Neutrophil (primary cell): Measurements from ENCODE around the gene NOC2L.

Source experiments
- H3K27ac ChIP-seq: fragments of 200-600 bp; sonication (generic); 2 replicates; pipeline ENCODE4 v1.5.1; 2016; ENCODE audit warnings: mild to moderate bottlenecking, moderate library complexity
- H3K27me3 ChIP-seq: fragments of 200-600 bp; sonication (generic); 2 replicates; pipeline ENCODE4 v1.6.0; 2016; ENCODE audit warnings: mild to moderate bottlenecking
- H3K36me3 ChIP-seq: fragments of 200-600 bp; sonication (generic); 2 replicates; pipeline ENCODE4 v1.5.1; 2017
- H3K4me1 ChIP-seq, 2 experiments: fragments of 200-600 bp in 1 of 2; sonication (generic) in 1 of 2; 1 replicate in 1 of 2; 2 replicates in 1 of 2; pipeline versions ENCODE4 v1.5.1 to v1.6.1; 2013 to 2016; ENCODE audit warnings: low read depth in 1 of 2, low read length in 1 of 2, mild to moderate bottlenecking in 1 of 2, moderate library complexity in 1 of 2; ENCODE audit not compliant: control insufficient read depth in 1 of 2, insufficient read depth in 1 of 2
- H3K4me3 ChIP-seq, 2 experiments: fragments of 200-600 bp in 1 of 2; sonication (generic) in 1 of 2; 1 replicate in 1 of 2; 2 replicates in 1 of 2; pipeline ENCODE4 v1.5.1; 2013 to 2016; ENCODE audit warnings: low read depth in 1 of 2, low read length in 1 of 2, mild to moderate bottlenecking in 1 of 2, moderate library complexity in 1 of 2
- H3K9me3 ChIP-seq: fragments of 200-600 bp; sonication (generic); 2 replicates; pipeline ENCODE4 v1.5.1; 2016
- CTCF ChIP-seq: fragments of 200-600 bp; sonication (generic); IDR thresholded peaks from 2 replicates; pipeline ENCODE4 v1.5.1; 2016; ENCODE audit warnings: antibody characterized with exemption

The NOC2L gene

GRCh38 chr1:962381-963300, 3.6 kb upstream of the NOC2L start:
- H3K4me3 ChIP-seq = no peak overlapping the region
- no peak overlapping the region for H3K27ac ChIP-seq
- no peaks in the 10 kb centered on the region for H3K36me3 ChIP-seq
- no peak for TF ChIP-seq CTCF
- peaks cover 38% of the 10 kb centered on the region in 2 experiments for H3K4me1 ChIP-seq
- no peaks in the 10 kb centered on the region for H3K9me3 ChIP-seq
- H3K27me3 ChIP-seq = peaks cover 67% of the 10 kb centered on the region

GRCh38 chr1:961132-961669, 2.1 kb upstream of the NOC2L start:
- Histone ChIP-seq H3K4me1 (peaks cover 28 to 29% of the 10 kb centered on the region in 2 experiments), H3K36me3 (no peaks in the 10 kb centered on the region), H3K9me3 (no peaks in the 10 kb centered on the region), H3K4me3 (peak overlapping the region; percentile 63 to 100), H3K27me3 (peaks cover 52% of the 10 kb centered on the region), H3K27ac (no peak overlapping the region)
- no peak for TF ChIP-seq CTCF

GRCh38 chr1:960363-961131, 1.5 kb upstream of the NOC2L start, which contains the start of gene KLHL17:
TSS of gene KLHL17 (plus strand) at chr1:960584. CDS start at chr1:960694, 110 bp downstream.
- peak within 1 kb of the TSS; percentile 92 to 100 for H3K4me3 ChIP-seq
- peaks cover 46% of the 10 kb centered on the region for H3K27me3 ChIP-seq
- H3K27ac ChIP-seq = no peak within 1 kb of the TSS

GRCh38 chr1:959731-960362, 791 bp upstream of the NOC2L start:
- Histone ChIP-seq H3K36me3 (peaks cover 3% of the 10 kb centered on the region), H3K4me1 (peaks cover 36% of the 10 kb centered on the region in 2 experiments), H3K27me3 (peaks cover 39% of the 10 kb centered on the region), H3K4me3 (peak overlapping the region; percentile 92 to 100), H3K9me3 (no peaks in the 10 kb centered on the region), H3K27ac (no peak overlapping the region)
- TF ChIP-seq CTCF = no peak

More at GRCh38 chr1:960363-961131, 1.5 kb upstream of the NOC2L start, which contains the start of gene KLHL17:
- peaks cover 30 to 31% of the 10 kb centered on the region in 2 experiments for H3K4me1 ChIP-seq
- TF ChIP-seq CTCF = peak; percentile 10
- H3K9me3 ChIP-seq = no peaks in the 10 kb centered on the region
- H3K36me3 ChIP-seq = peaks cover 3% of the 10 kb centered on the region

GRCh38 chr1:956636-957035, 2.4 kb downstream of the NOC2L start:
- Histone ChIP-seq H3K27me3 (peaks cover 23% of the 10 kb centered on the region), H3K36me3 (peaks cover 28% of the 10 kb centered on the region), H3K27ac (no peak overlapping the region), H3K4me3 (no peak overlapping the region), H3K4me1 (peaks cover 36% of the 10 kb centered on the region in 2 experiments), H3K9me3 (no peaks in the 10 kb centered on the region)
- TF ChIP-seq CTCF = no peak
